ENCODE measurements around the gene HOXC9. TPM values are rescaled to one million over a fixed set of nuclear protein-coding genes. Genes with fewer than 3 reads are reported as not detected.

Gene HOXC9
- total RNA-seq, 1 donor from 2014 or later = not detected

DNA sequence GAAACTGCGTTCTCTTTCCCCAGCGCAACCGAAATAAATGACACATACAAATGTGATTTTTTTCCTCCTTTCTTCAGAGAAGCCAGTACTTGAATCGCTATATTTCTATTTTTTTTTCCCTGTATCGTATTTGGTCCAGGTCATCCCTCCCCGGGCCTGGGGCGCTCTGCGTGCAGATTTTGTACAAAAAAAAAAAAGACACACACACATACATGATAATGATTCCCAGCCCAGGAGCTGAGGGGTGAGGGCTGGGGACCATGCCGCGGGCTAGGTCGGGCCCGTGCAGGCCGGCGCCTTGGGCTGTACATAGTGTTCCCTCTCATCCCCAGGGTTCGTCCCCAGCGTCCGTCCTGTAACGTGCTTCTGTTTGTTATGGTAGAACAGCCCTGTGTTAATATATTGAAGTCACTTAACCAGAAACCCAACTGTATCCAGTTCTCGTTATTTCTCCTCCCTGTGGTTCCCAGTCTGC, 3.0 kb downstream of the HOXC9 start:
- Mint-ChIP-seq H3K4me3 (no peak overlapping the region), H3K27ac (no peak overlapping the region), H3K27me3 (peaks cover 77% of the 10 kb centered on the region), H3K4me1 (peaks cover 18% of the 10 kb centered on the region), H3K9me3 (no peaks in the 10 kb centered on the region), H3K36me3 (ENCODE audit: low read depth) (no peaks in the 10 kb centered on the region)
- DNase-seq = no peak
- ChIA-PET POLR2A (interaction anchor here (0.6 kb wide), 1 partner anchor 558 kb away, joined by 3 read pairs; no protein-coding TSS in a partner anchor), CTCF (interaction anchor here (7.4 kb wide), 1 partner anchor 189 kb away, joined by 78 read pairs; the partner anchor contains the start of gene SMUG1)
- TF ChIP-seq, protein P1, sequence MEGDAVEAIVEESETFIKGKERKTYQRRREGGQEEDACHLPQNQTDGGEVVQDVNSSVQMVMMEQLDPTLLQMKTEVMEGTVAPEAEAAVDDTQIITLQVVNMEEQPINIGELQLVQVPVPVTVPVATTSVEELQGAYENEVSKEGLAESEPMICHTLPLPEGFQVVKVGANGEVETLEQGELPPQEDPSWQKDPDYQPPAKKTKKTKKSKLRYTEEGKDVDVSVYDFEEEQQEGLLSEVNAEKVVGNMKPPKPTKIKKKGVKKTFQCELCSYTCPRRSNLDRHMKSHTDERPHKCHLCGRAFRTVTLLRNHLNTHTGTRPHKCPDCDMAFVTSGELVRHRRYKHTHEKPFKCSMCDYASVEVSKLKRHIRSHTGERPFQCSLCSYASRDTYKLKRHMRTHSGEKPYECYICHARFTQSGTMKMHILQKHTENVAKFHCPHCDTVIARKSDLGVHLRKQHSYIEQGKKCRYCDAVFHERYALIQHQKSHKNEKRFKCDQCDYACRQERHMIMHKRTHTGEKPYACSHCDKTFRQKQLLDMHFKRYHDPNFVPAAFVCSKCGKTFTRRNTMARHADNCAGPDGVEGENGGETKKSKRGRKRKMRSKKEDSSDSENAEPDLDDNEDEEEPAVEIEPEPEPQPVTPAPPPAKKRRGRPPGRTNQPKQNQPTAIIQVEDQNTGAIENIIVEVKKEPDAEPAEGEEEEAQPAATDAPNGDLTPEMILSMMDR (IDR thresholded peaks at IDR 0.05) = no peak
- intact Hi-C loops (cut with micrococcal nuclease) = loop anchor here (10.0 kb wide), 2 partner anchors 248 to 392 kb away; partner anchors contain the start of gene CISTR
- ATAC-seq (ENCODE audit: low read depth) = no peak

DNA sequence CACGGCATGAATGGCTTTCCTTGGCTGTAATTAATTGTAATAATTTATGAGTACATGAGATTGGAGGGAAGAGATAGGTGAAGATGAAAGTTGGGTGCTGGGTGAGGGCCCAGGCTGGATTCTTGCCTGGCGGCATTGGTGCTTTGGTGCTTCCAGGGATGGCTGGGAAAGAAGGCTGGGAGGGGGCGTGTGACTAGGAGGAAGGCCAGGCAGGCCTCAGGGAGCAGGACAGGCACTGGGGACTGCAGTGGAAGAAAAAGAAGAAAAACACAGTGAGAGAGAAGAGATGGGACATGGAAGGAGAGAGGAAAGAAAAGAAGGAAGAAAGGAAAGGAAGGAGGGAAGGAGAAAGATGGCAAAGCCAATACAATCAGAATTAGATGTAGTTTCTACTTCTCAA, 3.7 kb downstream of the HOXC9 start:
- ATAC-seq (ENCODE audit: low read depth) = no peak
- Mint-ChIP-seq H3K9me3 (no peaks in the 10 kb centered on the region), H3K27me3 (peaks cover 76% of the 10 kb centered on the region), H3K36me3 (ENCODE audit: low read depth) (no peaks in the 10 kb centered on the region), H3K4me1 (peaks cover 18% of the 10 kb centered on the region), H3K27ac (no peak overlapping the region), H3K4me3 (no peak overlapping the region)
- ChIA-PET POLR2A (interaction anchor here (0.6 kb wide), 1 partner anchor 557 kb away, joined by 3 read pairs; no protein-coding TSS in a partner anchor), CTCF (interaction anchor here (2.5 to 7.4 kb wide), 3 partner anchors 188 to 212 kb away, joined by 19 to 78 read pairs (median 66); partner anchors contain the start of gene SMUG1)
- intact Hi-C loops (cut with micrococcal nuclease) = loop anchor here (10.0 kb wide), 2 partner anchors 249 to 391 kb away; partner anchors contain the start of gene CISTR
- TF ChIP-seq, protein P1 (IDR thresholded peaks at IDR 0.05) = no peak
- DNase-seq = no peak

DNA sequence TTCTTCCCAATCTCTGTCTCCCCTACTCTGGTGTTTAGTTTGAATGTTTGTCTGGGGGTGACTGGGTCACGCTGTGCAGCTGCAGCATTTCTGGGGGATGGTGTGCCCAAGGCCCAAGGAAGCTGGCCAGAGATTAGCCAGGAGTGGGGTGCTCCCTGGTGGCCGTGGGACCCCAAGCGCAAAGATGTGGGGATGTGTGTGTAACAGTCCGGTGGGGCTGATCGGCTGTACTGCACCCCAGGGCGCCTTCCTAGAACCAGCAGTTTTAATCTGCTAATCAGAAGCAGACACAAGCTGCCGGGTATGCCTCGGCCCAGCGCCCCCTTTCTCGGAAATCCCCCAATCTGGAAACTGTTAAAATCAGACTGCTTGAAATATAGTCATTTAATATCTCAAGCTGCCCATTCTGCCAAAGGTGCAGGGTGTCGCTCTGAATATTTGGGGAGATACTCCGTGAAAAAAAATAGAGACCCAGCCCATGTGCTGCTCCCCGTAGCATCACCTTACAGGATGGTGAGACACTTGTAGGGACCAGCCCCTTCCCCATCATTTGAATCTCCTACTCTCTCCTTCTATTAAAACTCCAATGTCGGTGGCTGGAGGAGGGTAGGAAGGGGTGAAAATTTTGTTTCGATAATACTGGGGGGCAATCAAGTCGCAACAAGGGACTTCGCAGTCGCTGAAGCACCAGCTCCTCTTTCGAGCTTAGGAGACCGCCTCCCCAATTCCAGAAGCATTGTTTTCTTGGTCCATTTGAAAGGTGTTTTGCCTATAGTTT, 4.3 kb downstream of the HOXC9 start:
- TF ChIP-seq, protein P1 (IDR thresholded peaks at IDR 0.05) = no peak
- peaks cover 73% of the 10 kb centered on the region for H3K27me3 Mint-ChIP-seq
- no peak overlapping the region for H3K27ac Mint-ChIP-seq
- no peak for DNase-seq
- H3K4me3 Mint-ChIP-seq = no peak overlapping the region
- ChIA-PET CTCF (interaction anchor here (2.5 to 7.4 kb wide), 4 partner anchors 188 to 212 kb away, joined by 19 to 78 read pairs (median 56); partner anchors contain the start of gene SMUG1), POLR2A (no interaction called here)
- no peak for ATAC-seq (ENCODE audit: low read depth)
- no peaks in the 10 kb centered on the region for H3K9me3 Mint-ChIP-seq
- H3K4me1 Mint-ChIP-seq = peaks cover 21% of the 10 kb centered on the region
- intact Hi-C loops (cut with micrococcal nuclease) = loop anchor here (10.0 kb wide), 2 partner anchors 249 to 391 kb away; partner anchors contain the start of gene CISTR
- H3K36me3 Mint-ChIP-seq (ENCODE audit: low read depth) = no peaks in the 10 kb centered on the region

DNA sequence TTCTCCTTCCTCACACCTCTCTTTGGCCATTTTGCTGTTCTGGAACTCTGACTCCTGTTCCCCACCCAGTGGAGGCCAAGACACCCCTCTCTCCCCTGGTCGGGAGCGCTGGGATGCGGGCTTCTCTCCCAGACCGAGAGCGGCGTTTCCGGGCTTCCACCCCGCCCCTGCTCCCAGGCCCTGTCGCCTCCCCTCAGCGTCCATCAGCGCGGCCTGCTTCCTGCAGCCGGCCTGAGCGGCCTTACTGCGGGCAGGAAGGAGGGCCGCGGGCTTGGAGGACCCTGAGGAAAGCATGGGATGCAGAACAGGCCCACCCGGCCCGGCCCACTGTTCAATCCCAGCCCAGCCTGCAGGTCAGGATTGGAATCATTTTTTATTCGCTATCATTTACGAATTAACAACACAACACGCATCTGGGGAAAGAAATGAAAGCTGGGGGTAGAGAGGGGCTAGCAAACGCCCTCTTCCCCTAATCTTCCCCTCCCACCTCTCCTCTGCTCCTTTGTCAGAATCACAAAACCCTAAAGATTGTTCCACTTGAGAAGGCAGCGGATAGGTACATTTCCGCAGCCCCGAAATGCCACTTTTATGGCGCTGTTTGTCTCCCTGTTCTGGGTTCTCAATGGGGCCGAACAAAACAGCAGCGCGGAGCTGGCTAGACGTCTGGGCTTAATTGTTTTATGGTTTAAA, 5.0 kb downstream of the HOXC9 start:
- Mint-ChIP-seq H3K4me3 (no peak overlapping the region), H3K4me1 (peaks cover 23% of the 10 kb centered on the region), H3K27me3 (peaks cover 76% of the 10 kb centered on the region), H3K36me3 (ENCODE audit: low read depth) (no peaks in the 10 kb centered on the region), H3K9me3 (no peaks in the 10 kb centered on the region), H3K27ac (no peak overlapping the region)
- intact Hi-C loops (cut with micrococcal nuclease) = loop anchor here (5.0 to 10.0 kb wide), 4 partner anchors 42 to 390 kb away; partner anchors contain the start of gene CISTR
- CTCF ChIA-PET = interaction anchor here (1.3 to 7.4 kb wide), 6 partner anchors 9 to 211 kb away, joined by 6 to 78 read pairs (median 32); partner anchors contain the start of genes HOXC10 and SMUG1
- no peak for ATAC-seq (ENCODE audit: low read depth)
- POLR2A ChIA-PET = no interaction called here
- TF ChIP-seq, protein P1 (IDR thresholded peaks at IDR 0.05) = no peak
- no peak for DNase-seq

All from activated B cell treated with CpG ODN at 0.5 μM for 24 hours (primary cell).